ENCODE data around the gene SNX9.

DNA sequence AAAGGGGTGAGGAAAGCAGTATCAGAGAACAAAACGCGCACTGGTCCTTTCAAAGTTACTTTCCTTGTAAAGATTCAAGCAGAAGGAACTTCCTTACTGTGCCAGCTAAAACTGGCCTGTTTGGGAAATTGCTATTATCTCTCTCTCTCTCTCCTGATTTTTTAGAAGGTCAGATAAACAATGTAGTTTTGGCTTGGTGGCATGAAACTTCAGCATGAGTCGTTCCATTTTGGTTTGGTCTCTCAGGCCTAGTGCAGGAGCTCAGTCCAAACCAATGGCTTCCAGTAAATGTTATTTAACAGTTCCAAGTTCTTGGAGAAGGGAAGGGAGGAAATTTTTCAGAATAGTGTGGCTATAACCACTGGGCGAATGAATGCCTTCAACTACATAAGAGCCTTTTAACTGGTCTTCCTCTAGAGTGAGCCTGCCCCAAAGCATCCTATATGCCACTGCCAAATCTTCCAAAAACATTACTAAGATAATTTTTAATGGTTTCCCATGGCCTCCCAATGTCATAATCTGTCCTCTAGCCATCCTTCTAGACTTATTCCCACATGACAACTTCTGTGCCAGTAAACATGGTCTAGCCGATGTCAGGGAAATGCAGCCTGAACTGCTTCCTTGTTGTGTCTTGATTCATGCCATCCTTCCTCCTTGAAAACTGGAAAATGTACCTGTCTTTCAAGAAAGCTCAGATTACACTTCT, 9.1 kb upstream of the SNX9 start:
- TF ChIP-seq, protein P1, sequence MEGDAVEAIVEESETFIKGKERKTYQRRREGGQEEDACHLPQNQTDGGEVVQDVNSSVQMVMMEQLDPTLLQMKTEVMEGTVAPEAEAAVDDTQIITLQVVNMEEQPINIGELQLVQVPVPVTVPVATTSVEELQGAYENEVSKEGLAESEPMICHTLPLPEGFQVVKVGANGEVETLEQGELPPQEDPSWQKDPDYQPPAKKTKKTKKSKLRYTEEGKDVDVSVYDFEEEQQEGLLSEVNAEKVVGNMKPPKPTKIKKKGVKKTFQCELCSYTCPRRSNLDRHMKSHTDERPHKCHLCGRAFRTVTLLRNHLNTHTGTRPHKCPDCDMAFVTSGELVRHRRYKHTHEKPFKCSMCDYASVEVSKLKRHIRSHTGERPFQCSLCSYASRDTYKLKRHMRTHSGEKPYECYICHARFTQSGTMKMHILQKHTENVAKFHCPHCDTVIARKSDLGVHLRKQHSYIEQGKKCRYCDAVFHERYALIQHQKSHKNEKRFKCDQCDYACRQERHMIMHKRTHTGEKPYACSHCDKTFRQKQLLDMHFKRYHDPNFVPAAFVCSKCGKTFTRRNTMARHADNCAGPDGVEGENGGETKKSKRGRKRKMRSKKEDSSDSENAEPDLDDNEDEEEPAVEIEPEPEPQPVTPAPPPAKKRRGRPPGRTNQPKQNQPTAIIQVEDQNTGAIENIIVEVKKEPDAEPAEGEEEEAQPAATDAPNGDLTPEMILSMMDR (IDR thresholded peaks at IDR 0.05) = no peak
- no peak for TF ChIP-seq POLR2A (IDR thresholded peaks at IDR 0.05)
